ENCODE data around the gene PLOD3.
"Not testable (repeated sequence)": the region's sequence is repeated elsewhere in the genome, so short reads cannot be mapped to it uniquely, and the experiment has no call there.

PLOD3 gene

GRCh38 chr7:101202603-101202918 lies 14.8 kb downstream of the PLOD3 start:
- Histone ChIP-seq H3K9ac (ENCODE audit: low read length) (no peak overlapping the region), H3K36me3 (ENCODE audit: control insufficient read depth, insufficient read depth, low read length) (no peaks in the 10 kb centered on the region), H3K4me1 (ENCODE audit: control insufficient read depth, insufficient read depth, low read length) (peaks cover 10% of the 10 kb centered on the region), H3K27me3 (ENCODE audit: control insufficient read depth, insufficient read depth, low read length) (peaks cover 18% of the 10 kb centered on the region), H3K9me3 (ENCODE audit: control insufficient read depth, low read length) (no peaks in the 10 kb centered on the region), H3K4me3 (ENCODE audit: low read length) (no peak overlapping the region)

- H3K9me3 ChIP-seq (ENCODE audit: control insufficient read depth, low read length): no peaks in the 10 kb centered on the region
- peaks cover 10% of the 10 kb centered on the region for H3K4me1 ChIP-seq (ENCODE audit: control insufficient read depth, insufficient read depth, low read length)
- H3K4me3 ChIP-seq (ENCODE audit: low read length): no peak overlapping the region
- H3K36me3 ChIP-seq (ENCODE audit: control insufficient read depth, insufficient read depth, low read length): no peaks in the 10 kb centered on the region
- peaks cover 18% of the 10 kb centered on the region for H3K27me3 ChIP-seq (ENCODE audit: control insufficient read depth, insufficient read depth, low read length)
- no peak overlapping the region for H3K9ac ChIP-seq (ENCODE audit: low read length)
These were observed 15.4 kb downstream of the PLOD3 start for GRCh38 chr7:101201695-101202602.

DNA sequence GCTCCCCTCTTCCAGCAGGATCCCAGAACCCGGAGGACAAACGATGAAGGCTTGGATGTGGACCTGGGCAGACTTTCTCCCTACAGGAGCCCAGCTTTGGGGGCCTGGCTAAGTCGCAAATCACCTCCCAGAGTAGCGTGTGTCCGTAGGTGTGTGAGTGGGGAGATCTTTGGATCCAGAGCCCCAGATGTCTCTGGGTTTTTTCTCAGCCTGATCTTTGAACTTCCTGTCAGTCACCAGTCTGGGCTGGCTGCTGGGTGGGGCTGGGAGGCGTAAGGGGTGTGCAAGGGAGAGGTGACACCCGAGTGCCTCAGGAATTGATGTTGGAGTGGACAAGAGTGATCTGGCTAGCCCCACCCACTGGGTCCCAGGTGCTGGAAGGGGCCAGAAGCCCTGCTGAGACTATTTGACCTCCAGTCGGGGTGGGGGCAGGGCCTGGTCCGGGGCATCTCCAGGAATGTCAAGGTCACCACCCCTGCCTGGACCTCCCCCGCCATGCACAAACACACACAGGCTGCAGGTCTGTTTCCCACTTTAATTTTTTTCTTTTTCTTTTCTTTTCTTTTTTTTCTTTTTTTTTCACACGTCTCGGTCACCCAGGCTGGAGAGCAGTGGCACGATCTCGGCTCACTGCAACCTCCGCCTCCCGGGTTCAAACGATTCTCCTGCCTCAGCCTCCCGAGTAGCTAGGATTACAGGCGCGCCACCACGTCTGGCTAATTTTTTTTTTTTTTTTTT lies 16.4 kb downstream of the PLOD3 start, which contains the start of gene MOGAT3:
MOGAT3 (minus strand) TSS at position 175 of the 738 bp plus-strand sequence. CDS start 182 bp downstream, outside the sequence.
- Histone ChIP-seq H3K27me3 (ENCODE audit: control insufficient read depth, insufficient read depth, low read length) (peaks cover 18% of the 10 kb centered on the region), H3K4me3 (ENCODE audit: low read length) (no peak within 1 kb of the TSS), H3K4me1 (ENCODE audit: control insufficient read depth, insufficient read depth, low read length) (peaks cover 10% of the 10 kb centered on the region), H3K36me3 (ENCODE audit: control insufficient read depth, insufficient read depth, low read length) (no peaks in the 10 kb centered on the region), H3K9ac (ENCODE audit: low read length) (no peak within 1 kb of the TSS), H3K9me3 (ENCODE audit: control insufficient read depth, low read length) (no peaks in the 10 kb centered on the region)

DNA sequence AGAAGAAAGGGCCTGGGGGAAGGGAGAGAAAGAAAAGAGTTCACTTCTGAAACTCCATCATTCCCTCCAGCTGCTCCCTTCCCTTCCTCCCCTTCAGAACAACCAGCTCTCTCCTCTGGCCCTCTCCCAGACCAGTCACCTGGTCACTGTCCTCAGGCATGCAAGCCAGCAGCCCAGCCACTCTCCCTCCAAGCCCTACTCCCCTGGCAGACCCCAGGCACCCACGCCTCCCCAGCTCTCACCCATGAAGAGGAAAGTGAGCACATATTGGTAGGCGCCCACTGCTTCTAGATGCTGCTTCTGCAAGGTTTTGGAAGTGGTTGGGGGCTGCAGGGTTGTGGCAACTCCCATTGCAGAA lies 16.9 kb downstream of the PLOD3 start:
- H3K4me1 ChIP-seq (ENCODE audit: control insufficient read depth, insufficient read depth, low read length): peaks cover 10% of the 10 kb centered on the region
- H3K9me3 ChIP-seq (ENCODE audit: control insufficient read depth, low read length): no peaks in the 10 kb centered on the region
- peaks cover 18% of the 10 kb centered on the region for H3K27me3 ChIP-seq (ENCODE audit: control insufficient read depth, insufficient read depth, low read length)
- H3K9ac ChIP-seq (ENCODE audit: low read length): no peak overlapping the region
- H3K4me3 ChIP-seq (ENCODE audit: low read length): no peak overlapping the region
- no peaks in the 10 kb centered on the region for H3K36me3 ChIP-seq (ENCODE audit: control insufficient read depth, insufficient read depth, low read length)

GRCh38 chr7:101199522-101199921 lies 17.9 kb downstream of the PLOD3 start:
- H3K4me3 ChIP-seq (ENCODE audit: low read length); H3K9ac ChIP-seq (ENCODE audit: low read length); H3K36me3 ChIP-seq (ENCODE audit: control insufficient read depth, insufficient read depth, low read length); H3K9me3 ChIP-seq (ENCODE audit: control insufficient read depth, low read length): not testable (repeated sequence)
- H3K27me3 ChIP-seq (ENCODE audit: control insufficient read depth, insufficient read depth, low read length): peaks cover 21% of the 10 kb centered on the region
- peaks cover 10% of the 10 kb centered on the region for H3K4me1 ChIP-seq (ENCODE audit: control insufficient read depth, insufficient read depth, low read length)

DNA sequence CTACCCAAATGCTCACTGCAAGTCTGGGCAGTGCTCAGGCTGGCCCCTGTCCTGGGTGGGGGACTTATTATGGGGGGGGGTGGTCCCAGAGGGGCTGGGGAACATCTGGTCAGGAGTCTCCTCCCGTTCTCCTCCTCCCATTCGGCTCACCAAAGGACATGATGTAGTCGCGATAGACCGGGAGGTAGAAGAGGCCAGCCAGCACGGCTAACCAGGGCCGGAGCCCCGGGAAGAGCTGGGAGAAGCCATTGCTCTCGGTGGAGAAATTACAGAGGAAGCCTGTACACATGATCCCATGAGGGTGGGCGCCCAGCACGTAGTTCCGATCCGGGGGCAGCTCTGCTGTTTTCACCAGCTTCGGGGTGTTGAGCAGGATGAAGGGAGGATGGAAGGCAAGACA lies 18.9 kb downstream of the PLOD3 start:
- H3K27me3 ChIP-seq (ENCODE audit: control insufficient read depth, insufficient read depth, low read length): peaks cover 21% of the 10 kb centered on the region
- H3K4me3 ChIP-seq (ENCODE audit: low read length): no peak overlapping the region
- H3K9me3 ChIP-seq (ENCODE audit: control insufficient read depth, low read length): no peaks in the 10 kb centered on the region
- H3K36me3 ChIP-seq (ENCODE audit: control insufficient read depth, insufficient read depth, low read length): no peaks in the 10 kb centered on the region
- no peak overlapping the region for H3K9ac ChIP-seq (ENCODE audit: low read length)
- peaks cover 10% of the 10 kb centered on the region for H3K4me1 ChIP-seq (ENCODE audit: control insufficient read depth, insufficient read depth, low read length)

DNA sequence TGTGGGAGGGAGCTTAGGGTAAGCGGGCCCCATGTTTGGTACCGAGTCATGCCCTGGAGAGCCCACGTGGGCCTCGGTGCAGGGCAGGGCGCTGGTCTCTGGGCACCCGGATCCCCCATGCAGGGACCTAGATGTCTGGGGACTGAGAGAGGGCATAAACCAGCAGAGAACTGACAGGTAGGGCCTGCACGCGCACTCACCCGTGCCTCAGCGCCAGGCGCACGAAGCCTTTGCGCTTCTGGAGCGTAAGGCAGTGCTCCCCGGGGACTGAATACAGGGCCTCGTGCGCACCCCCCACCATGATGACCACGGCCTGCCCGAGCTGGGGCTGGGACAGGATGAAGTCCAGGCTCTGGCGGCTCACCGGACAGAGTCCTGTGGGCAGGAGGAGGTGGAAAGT lies 19.4 kb downstream of the PLOD3 start:
- Histone ChIP-seq H3K27me3 (ENCODE audit: control insufficient read depth, insufficient read depth, low read length) (peaks cover 18% of the 10 kb centered on the region), H3K36me3 (ENCODE audit: control insufficient read depth, insufficient read depth, low read length) (no peaks in the 10 kb centered on the region), H3K9ac (ENCODE audit: low read length) (no peak overlapping the region), H3K4me3 (ENCODE audit: low read length) (no peak overlapping the region), H3K9me3 (ENCODE audit: control insufficient read depth, low read length) (no peaks in the 10 kb centered on the region), H3K4me1 (ENCODE audit: control insufficient read depth, insufficient read depth, low read length) (peaks cover 10% of the 10 kb centered on the region)

- Histone ChIP-seq H3K36me3 (ENCODE audit: control insufficient read depth, insufficient read depth, low read length) (no peaks in the 10 kb centered on the region), H3K9ac (ENCODE audit: low read length) (no peak overlapping the region), H3K4me1 (ENCODE audit: control insufficient read depth, insufficient read depth, low read length) (peaks cover 8% of the 10 kb centered on the region), H3K9me3 (ENCODE audit: control insufficient read depth, low read length) (no peaks in the 10 kb centered on the region), H3K27me3 (ENCODE audit: control insufficient read depth, insufficient read depth, low read length) (peaks cover 6% of the 10 kb centered on the region), H3K4me3 (ENCODE audit: low read length) (no peak overlapping the region)
These were observed 21.5 kb downstream of the PLOD3 start for GRCh38 chr7:101195884-101196283.

- no peak overlapping the region for H3K4me3 ChIP-seq (ENCODE audit: low read length)
- no peak overlapping the region for H3K9ac ChIP-seq (ENCODE audit: low read length)
- peaks cover 4% of the 10 kb centered on the region for H3K4me1 ChIP-seq (ENCODE audit: control insufficient read depth, insufficient read depth, low read length)
- no peaks in the 10 kb centered on the region for H3K9me3 ChIP-seq (ENCODE audit: control insufficient read depth, low read length)
- H3K27me3 ChIP-seq (ENCODE audit: control insufficient read depth, insufficient read depth, low read length): no peaks in the 10 kb centered on the region
- H3K36me3 ChIP-seq (ENCODE audit: control insufficient read depth, insufficient read depth, low read length): no peaks in the 10 kb centered on the region
These were observed 28.3 kb downstream of the PLOD3 start for GRCh38 chr7:101189109-101189508.

DNA sequence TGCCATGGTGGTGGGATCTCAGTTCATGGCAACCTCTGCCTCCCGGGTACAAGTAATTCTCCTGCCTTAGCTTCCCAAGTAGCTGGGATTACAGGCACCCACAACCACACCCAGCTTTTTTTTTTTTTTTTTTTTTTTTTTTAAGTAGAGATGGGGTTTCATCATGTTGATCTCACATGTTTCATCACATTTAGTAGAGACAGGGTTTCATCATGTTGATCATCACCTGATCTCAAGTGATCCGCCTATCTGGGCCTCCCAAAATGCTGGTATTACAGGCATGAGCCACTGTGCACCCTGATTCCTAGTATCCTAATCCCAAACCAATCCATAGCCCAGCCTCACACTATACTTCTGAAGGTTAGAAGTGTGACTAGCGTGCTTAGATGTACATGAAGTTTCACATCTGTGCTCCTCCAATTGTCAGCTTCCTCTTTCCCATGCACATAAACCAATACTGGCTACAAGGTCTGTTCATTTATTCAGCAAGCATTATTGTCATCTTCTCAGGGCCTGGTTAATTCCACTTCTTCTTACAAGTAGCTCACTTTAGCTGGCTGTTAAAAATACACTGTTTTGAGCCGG lies 30.4 kb downstream of the PLOD3 start:
- Histone ChIP-seq H3K36me3 (ENCODE audit: control insufficient read depth, insufficient read depth, low read length) (no peaks in the 10 kb centered on the region), H3K4me1 (ENCODE audit: control insufficient read depth, insufficient read depth, low read length) (peaks cover 3% of the 10 kb centered on the region), H3K4me3 (ENCODE audit: low read length) (no peak overlapping the region), H3K9ac (ENCODE audit: low read length) (no peak overlapping the region), H3K9me3 (ENCODE audit: control insufficient read depth, low read length) (no peaks in the 10 kb centered on the region), H3K27me3 (ENCODE audit: control insufficient read depth, insufficient read depth, low read length) (no peaks in the 10 kb centered on the region)

DNA sequence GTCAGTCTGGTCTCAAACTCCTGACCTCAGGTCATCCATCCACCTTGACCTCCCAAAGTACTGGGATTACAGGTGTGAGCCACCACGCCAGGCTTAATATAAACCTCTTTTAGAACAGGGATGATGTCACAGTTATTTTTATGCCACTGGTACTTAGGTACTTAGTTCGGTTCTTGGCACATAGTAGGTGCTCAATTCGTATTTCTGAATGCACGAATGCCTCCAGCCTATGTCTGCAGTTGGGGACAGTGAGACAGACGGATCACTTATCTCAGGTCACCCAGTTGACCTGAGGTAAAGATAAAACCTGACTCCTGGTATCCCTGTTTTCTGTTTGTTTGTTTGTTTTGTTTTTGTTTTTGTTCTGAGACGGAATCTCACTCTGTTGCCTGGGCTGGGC lies 31.2 kb downstream of the PLOD3 start:
- Histone ChIP-seq H3K4me3 (ENCODE audit: low read length) (no peak overlapping the region), H3K9me3 (ENCODE audit: control insufficient read depth, low read length) (no peaks in the 10 kb centered on the region), H3K4me1 (ENCODE audit: control insufficient read depth, insufficient read depth, low read length) (peaks cover 3% of the 10 kb centered on the region), H3K9ac (ENCODE audit: low read length) (no peak overlapping the region), H3K36me3 (ENCODE audit: control insufficient read depth, insufficient read depth, low read length) (no peaks in the 10 kb centered on the region), H3K27me3 (ENCODE audit: control insufficient read depth, insufficient read depth, low read length) (peaks cover under 1% of the 10 kb centered on the region)

DNA sequence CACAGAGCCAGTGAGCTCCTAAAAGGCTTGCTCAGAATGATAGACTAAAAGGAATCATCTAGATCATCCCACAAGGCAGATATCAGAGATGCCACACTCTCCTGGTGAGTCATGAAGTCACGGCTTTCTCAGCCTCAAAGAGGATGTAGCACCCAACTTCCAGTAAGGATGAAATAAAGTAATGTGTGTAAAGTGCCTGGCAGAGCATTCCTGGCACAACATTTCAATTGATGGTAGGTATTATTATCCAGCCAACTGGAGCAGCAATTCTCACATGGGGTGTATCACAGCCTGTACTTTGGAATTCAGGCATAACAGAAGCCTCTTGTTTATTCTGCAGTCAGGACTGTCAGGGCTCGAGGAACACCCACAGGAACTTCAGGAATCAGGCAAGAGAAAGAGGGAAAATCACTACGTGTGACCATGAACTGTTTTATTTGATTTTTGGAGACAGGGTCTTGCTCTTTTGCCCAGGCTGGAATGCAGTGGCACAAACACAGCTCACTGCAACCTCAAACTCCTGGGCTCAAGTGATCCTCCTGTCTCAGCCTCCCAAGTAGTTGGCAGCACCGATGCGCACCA lies 32.0 kb downstream of the PLOD3 start:
- Histone ChIP-seq H3K9ac (ENCODE audit: low read length) (no peak overlapping the region), H3K27me3 (ENCODE audit: control insufficient read depth, insufficient read depth, low read length) (peaks cover 9% of the 10 kb centered on the region), H3K4me3 (ENCODE audit: low read length) (no peak overlapping the region), H3K36me3 (ENCODE audit: control insufficient read depth, insufficient read depth, low read length) (no peaks in the 10 kb centered on the region), H3K4me1 (ENCODE audit: control insufficient read depth, insufficient read depth, low read length) (peaks cover 3% of the 10 kb centered on the region), H3K9me3 (ENCODE audit: control insufficient read depth, low read length) (no peaks in the 10 kb centered on the region)
